HG02938 (cell line): ENCODE data around the gene LASP1.
"Not testable (repeated sequence)": the region's sequence is repeated elsewhere in the genome, so short reads cannot be mapped to it uniquely, and the experiment has no call there.

ENCODE experiments used
- ATAC-seq: cut with Tn5 transposase; IDR thresholded peaks from one replicate; pipeline ENCODE4 v1.9.1; 2021; ENCODE audit warnings: mild to moderate bottlenecking, moderate library complexity; ENCODE audit not compliant: unreplicated experiment

LASP1 gene

GRCh38 chr17:38925263-38925995 lies 55.6 kb downstream of the LASP1 start, which contains the start of gene LASP1NB:
Gene LASP1NB, plus strand, starts transcription at chr17:38925614.
- no peak for ATAC-seq

GRCh38 chr17:38926293-38927070 lies 56.6 kb downstream of the LASP1 start:
- ATAC-seq: no peak

DNA sequence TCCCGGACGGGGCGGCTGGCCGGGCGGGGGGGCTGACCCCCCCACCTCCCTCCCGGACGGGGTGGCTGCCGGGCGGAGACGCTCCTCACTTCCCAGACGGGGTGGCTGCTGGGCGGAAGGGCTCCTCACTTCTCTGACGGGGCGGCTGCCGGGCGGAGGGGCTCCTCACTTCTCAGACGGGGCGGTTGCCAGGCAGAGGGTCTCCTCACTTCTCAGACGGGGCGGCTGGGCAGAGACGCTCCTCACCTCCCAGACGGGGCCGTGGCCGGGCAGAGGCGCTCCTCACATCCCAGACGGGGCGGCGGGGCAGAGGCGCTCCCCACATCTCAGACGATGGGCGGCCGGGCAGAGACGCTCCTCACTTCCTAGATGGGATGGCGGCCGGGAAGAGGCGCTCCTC lies 60.9 kb downstream of the LASP1 start:
- ATAC-seq: not testable (repeated sequence)

GRCh38 chr17:38933962-38934361 lies 64.1 kb downstream of the LASP1 start:
- ATAC-seq: not testable (repeated sequence)

GRCh38 chr17:38939987-38940386 lies 70.1 kb downstream of the LASP1 start:
- ATAC-seq: no peak

- no peak for ATAC-seq
These were observed 70.5 kb downstream of the LASP1 start for GRCh38 chr17:38940404-38940803.

GRCh38 chr17:38942696-38943334 lies 73.0 kb downstream of the LASP1 start:
- ATAC-seq: no peak

- no peak for ATAC-seq
These were observed 73.7 kb downstream of the LASP1 start for GRCh38 chr17:38943607-38944006.

GRCh38 chr17:38947189-38947588 lies 77.3 kb downstream of the LASP1 start:
- ATAC-seq: no peak

- not testable (repeated sequence) for ATAC-seq
These were observed 83.9 kb downstream of the LASP1 start for GRCh38 chr17:38953800-38954199.

GRCh38 chr17:38958326-38958725 lies 88.5 kb downstream of the LASP1 start:
- no peak for ATAC-seq

GRCh38 chr17:38958756-38959155 lies 88.9 kb downstream of the LASP1 start:
- no peak for ATAC-seq

DNA sequence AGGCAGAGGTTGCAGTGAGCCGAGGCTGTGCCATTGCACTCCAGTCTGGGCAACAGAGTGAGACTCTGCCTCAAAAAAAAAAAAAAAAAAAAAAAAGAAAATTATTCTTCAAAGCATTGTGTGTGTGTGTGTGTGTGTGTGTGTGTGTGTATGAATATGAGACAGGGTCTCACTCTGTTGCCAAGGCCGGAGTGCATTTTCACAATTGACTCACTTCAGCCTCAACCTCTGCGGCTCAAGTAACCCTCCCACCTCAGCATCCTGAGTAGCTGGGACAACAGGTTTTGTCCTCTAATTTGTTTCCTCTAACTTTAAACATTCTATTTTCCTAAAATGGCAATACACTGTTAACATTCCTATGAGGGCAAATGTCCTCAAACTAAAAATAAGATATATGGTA lies 89.7 kb downstream of the LASP1 start:
- no peak for ATAC-seq

DNA sequence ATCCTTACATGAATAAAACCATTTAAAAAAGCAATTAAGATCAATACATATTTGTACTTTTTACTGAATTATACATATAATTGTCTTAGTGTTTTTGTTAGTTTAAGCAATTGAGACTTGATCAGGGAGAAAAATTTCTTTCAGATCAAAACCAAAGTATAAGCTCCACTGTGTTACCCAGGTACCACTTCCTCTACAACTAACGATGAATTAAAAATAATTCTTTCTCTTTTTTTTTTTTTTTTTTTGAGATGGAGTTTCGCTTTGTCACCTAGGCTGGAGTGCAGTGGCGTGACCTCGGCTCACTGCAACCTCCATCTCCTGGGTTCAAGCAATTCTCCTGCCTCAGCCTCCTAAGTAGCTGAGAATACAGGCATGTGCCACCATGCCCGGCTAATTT lies 90.5 kb downstream of the LASP1 start:
- ATAC-seq: no peak

GRCh38 chr17:38961413-38961812 lies 91.6 kb downstream of the LASP1 start:
- no peak for ATAC-seq

DNA sequence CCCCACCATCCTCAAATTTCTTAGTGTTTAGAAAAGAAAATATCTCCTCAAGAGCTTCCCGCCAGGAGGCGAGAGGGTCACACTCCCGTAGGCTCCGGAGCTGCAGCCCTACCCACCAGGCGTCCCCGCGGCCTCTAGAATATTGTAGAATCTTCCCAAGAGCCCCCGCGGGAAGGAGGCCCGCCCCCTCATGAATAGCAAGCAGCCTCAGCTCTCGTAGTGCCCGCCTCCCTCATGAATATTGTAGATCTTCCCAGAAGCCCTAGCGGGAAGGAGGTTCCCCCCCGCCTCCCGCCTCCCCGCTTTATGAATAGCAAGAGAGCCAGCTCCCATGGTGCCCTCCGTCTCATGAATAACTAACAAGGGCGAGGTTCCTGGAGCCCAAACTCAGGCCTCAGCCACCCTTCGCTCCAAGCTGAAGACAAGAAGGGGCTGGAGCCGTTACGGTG lies 97.5 kb downstream of the LASP1 start, which contains the start of gene FBXO47:
Gene FBXO47, minus strand, starts transcription at position 114 of the 449 bp plus-strand sequence. CDS start 4,378 bp downstream, outside the sequence.
- ATAC-seq: no peak

GRCh38 chr17:38969281-38969680 lies 99.4 kb downstream of the LASP1 start:
- ATAC-seq: no peak

DNA sequence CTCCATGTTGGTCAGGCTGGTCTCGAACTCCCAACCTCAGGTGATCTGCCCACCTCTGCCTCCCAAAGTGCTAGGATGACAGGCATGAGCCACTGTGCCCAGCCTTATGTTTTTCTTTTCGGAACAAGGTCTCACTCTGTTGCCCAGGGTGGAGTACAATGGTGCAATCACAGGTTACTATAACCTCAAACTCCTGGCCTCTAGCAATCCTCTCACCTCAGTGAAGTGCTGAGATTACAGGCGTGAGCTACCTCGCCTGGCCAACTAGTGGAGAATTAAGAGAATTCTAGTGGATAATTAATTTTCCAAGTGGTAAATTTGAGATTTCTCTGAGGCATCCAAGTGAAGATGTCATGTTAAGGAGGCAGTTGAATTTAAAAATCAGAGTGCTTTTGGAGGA lies 100.3 kb downstream of the LASP1 start:
- no peak for ATAC-seq

DNA sequence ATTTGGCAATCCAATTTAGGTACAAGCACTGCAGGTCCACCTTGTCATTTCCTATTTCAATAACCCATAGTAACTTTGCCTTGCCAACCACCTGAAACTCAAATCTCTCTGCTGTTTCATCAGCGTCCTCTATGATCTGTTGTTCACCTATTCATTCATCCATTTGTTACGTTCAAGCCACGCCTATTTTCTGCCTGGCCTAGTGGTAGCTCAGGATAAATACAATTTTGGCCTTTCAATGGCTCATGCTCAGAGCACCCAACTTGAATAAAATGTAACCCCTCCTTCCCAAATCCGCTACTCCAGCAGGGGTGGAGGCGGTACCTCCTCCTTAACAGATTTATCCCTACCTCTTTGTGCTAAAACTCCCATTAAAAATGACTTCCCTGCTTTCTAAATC lies 100.9 kb downstream of the LASP1 start:
- ATAC-seq: no peak
